Transverse colon (tissue), 3 donors: ENCODE results near the gene EHD4.

Experiments used
- CTCF ChIP-seq, 5 experiments: fragments of 200-600 bp in 3 of 5; fragments of 450-650 bp in 2 of 5; sonication (generic) in 3 of 5; IDR thresholded peaks; 1 replicate in 2 of 5; 2 replicates in 3 of 5; pipeline ENCODE4 v1.5.1; 2016 to 2017; ENCODE audit warnings: antibody characterized with exemption in 5 of 5, inconsistent platforms in 3 of 5, mild to moderate bottlenecking in 2 of 5, moderate library complexity in 1 of 5
- POLR2A ChIP-seq: fragments of 450-650 bp; IDR thresholded peaks from one replicate; pipeline ENCODE4 v1.6.1; 2016; ENCODE audit warnings: antibody characterized with exemption, mild to moderate bottlenecking, moderate library complexity

- TF ChIP-seq POLR2A (no peak), CTCF (IDR thresholded peaks at IDR 0.05) (no peak)
Observed at GRCh38 chr15:41966414-41966812, 5.9 kb downstream of the EHD4 start.
